ENCODE results near the gene DNAJC1.

Gene DNAJC1

DNA sequence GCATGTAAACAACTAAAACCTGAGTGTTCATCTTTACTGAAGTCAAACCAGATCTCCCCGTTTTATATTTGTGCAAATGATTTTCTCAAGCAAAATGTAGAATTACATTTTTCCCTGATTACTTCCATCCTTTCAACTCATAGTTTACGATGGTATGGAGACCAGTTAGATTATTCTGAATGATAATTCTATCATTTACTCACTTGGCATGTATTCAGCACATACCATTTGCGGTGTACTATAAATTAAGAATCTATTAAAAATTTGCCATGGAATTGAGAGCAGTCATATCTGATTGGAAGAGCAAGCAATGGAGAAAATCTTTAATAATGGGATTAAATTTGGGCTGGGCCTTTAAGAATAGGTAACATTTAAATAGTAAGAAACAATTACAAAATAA, 22.4 kb downstream of the DNAJC1 start:
- no peak overlapping the region for H3K27ac Mint-ChIP-seq
- no peak overlapping the region for H3K4me3 Mint-ChIP-seq
- no peaks in the 10 kb centered on the region for H3K27me3 Mint-ChIP-seq
- H3K36me3 Mint-ChIP-seq, result peaks cover under 1% of the 10 kb centered on the region
- H3K9me3 Mint-ChIP-seq, result no peaks in the 10 kb centered on the region
- H3K4me1 Mint-ChIP-seq, result peaks cover 31% of the 10 kb centered on the region

DNA sequence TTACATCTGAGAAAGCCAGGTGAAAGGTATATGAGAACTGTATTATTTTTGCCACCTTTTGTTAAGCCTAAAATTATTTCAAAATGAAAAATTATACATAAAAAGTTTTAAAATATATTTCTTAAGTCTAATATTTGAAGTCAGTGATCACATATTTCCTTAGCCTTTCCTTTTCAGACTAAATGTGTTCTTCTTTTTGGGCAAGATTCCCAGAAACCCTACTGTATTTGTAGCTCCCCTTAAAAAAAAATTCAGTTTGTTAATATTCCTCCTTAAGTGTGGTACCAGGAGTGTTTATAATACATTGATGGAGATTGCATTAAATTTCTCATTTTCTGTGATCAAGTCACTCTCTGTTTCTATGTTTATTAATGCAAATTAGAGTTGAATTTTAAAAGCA, 22.8 kb downstream of the DNAJC1 start:
- H3K9me3 Mint-ChIP-seq, result no peaks in the 10 kb centered on the region
- no peak overlapping the region for H3K27ac Mint-ChIP-seq
- no peak overlapping the region for H3K4me3 Mint-ChIP-seq
- H3K27me3 Mint-ChIP-seq, result no peaks in the 10 kb centered on the region
- H3K36me3 Mint-ChIP-seq, result no peaks in the 10 kb centered on the region
- peaks cover 33% of the 10 kb centered on the region for H3K4me1 Mint-ChIP-seq

- peaks cover 42% of the 10 kb centered on the region for H3K4me1 Mint-ChIP-seq
- no peaks in the 10 kb centered on the region for H3K27me3 Mint-ChIP-seq
- peaks cover 1% of the 10 kb centered on the region for H3K36me3 Mint-ChIP-seq
- no peaks in the 10 kb centered on the region for H3K9me3 Mint-ChIP-seq
- H3K4me3 Mint-ChIP-seq, result no peak overlapping the region
- H3K27ac Mint-ChIP-seq, result no peak overlapping the region
These were observed 25.2 kb downstream of the DNAJC1 start for GRCh38 chr10:21978191-21978862.

DNA sequence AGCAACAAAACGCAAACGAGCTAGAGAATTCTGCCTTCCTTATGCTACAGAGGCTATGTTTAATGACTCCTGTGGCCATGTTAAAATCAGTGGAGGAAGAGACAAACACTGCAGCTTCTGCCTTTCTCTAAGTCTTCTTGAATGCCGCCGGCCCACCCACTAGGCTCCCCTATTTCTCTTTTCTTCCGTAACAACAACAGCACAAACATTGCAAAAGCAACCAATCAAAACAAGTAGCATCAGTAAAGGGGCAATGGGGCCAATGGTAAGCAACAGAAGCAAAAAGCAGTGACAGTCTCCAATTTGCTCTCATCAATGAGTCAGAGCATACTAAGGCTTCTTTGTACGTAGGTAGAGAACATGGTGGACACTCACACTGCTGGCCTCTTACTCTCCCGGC, 26.8 kb downstream of the DNAJC1 start:
- H3K9me3 Mint-ChIP-seq, result no peaks in the 10 kb centered on the region
- peaks cover 46% of the 10 kb centered on the region for H3K4me1 Mint-ChIP-seq
- no peaks in the 10 kb centered on the region for H3K27me3 Mint-ChIP-seq
- H3K4me3 Mint-ChIP-seq, result no peak overlapping the region
- H3K36me3 Mint-ChIP-seq, result peaks cover 1% of the 10 kb centered on the region
- H3K27ac Mint-ChIP-seq, result no peak overlapping the region

GRCh38 chr10:21976280-21976679, 27.2 kb downstream of the DNAJC1 start:
- Mint-ChIP-seq H3K4me3 (no peak overlapping the region), H3K4me1 (peaks cover 46% of the 10 kb centered on the region), H3K36me3 (peaks cover 1% of the 10 kb centered on the region), H3K27ac (no peak overlapping the region), H3K27me3 (no peaks in the 10 kb centered on the region), H3K9me3 (no peaks in the 10 kb centered on the region)

DNA sequence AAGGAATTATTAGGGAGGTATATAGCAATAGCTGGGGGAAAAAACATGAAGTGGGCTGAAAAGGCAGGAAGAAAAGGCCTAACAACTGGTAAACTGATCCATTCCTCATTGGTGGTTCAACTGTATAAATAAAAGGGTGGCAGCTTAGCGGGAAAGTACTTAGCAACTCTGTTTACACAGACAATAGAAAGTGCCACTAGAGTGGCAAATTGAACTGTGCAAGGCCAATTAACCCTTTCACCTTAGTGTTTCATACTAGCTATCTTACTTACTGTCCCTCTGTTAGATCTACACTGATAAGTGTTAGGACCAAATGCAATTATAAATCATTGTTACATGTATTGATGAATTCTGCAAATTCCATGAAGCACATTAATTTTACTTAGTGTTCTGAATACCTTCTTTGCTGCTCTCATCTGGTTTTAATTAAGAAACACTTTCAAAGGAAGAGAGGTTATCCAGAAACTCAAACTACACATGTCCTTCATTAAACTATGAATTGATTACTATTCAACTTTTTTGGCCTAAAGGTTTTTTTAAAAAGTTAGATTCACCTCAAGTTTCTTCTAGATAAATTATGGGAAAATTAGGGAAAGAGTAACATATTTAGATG, 28.0 kb downstream of the DNAJC1 start:
- no peak overlapping the region for H3K4me3 Mint-ChIP-seq
- H3K36me3 Mint-ChIP-seq, result peaks cover 1% of the 10 kb centered on the region
- peaks cover 43% of the 10 kb centered on the region for H3K4me1 Mint-ChIP-seq
- H3K27ac Mint-ChIP-seq, result no peak overlapping the region
- H3K9me3 Mint-ChIP-seq, result no peaks in the 10 kb centered on the region
- no peaks in the 10 kb centered on the region for H3K27me3 Mint-ChIP-seq

DNA sequence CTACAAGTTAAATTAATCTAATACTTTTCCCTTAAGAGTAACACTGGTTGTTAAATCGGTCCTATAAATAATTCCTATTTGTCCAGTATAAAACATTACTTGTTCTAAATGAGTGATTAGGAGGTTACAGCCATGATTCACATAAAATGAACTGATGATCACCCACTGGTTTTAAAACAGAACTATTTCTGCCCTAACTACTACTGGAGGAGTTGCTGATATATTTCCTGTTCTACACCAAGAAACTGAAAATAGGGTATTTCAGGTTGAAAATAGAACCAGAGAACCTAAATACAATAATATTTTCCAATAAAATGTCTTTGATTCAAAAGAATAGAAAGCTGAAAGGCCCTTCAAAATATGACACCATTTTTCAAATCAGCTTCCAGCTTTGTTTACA, 30.9 kb downstream of the DNAJC1 start:
- H3K27me3 Mint-ChIP-seq, result no peaks in the 10 kb centered on the region
- peaks cover 36% of the 10 kb centered on the region for H3K4me1 Mint-ChIP-seq
- H3K36me3 Mint-ChIP-seq, result peaks cover 1% of the 10 kb centered on the region
- H3K4me3 Mint-ChIP-seq, result no peak overlapping the region
- no peak overlapping the region for H3K27ac Mint-ChIP-seq
- H3K9me3 Mint-ChIP-seq, result no peaks in the 10 kb centered on the region

DNA sequence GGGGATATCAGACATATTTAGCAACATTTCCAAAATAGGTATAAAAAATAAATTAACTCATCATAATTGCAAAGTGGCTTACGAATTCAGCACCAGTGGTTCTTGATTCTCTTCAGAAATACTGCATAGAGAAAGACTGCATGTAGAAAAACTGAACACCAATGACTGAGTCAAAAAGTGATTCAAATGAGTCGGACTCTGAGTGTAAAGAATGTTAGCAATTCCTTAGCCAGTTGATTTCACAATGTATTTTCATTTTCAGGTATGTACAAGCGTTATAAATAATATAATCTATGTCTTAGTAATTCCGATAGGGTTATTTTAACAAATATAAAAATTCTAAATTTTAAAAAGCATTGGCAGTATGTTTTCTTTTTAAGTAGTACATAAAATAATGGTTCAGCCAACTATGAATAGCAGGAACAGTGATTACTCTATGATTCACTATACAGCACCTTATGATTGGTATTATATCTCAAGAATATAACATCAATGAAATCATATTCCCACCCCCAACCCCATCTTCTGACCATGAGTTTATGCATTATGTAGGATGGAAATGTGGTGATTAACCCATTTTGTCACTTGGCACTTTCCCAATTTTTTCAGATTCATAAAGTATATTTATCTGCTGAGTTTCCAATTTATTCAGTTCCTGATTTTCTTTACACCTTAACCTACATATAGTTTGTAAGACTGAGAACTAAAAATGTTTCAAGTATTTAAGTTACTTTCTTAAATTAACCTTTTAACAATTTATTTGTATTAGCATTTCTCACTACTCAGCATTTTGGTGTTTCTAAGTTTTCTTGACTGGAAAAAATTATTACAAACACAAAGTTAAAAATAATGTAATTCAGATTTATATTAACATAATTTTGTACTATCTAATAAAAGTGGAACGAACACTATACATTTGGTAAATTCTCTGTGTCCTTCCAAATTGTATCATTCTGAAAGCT, 33.9 kb downstream of the DNAJC1 start:
- H3K36me3 Mint-ChIP-seq, result peaks cover 11% of the 10 kb centered on the region
- peaks cover 17% of the 10 kb centered on the region for H3K4me1 Mint-ChIP-seq
- peaks cover 12% of the 10 kb centered on the region for H3K9me3 Mint-ChIP-seq
- no peak overlapping the region for H3K4me3 Mint-ChIP-seq
- H3K27ac Mint-ChIP-seq, result no peak overlapping the region
- H3K27me3 Mint-ChIP-seq, result no peaks in the 10 kb centered on the region

DNA sequence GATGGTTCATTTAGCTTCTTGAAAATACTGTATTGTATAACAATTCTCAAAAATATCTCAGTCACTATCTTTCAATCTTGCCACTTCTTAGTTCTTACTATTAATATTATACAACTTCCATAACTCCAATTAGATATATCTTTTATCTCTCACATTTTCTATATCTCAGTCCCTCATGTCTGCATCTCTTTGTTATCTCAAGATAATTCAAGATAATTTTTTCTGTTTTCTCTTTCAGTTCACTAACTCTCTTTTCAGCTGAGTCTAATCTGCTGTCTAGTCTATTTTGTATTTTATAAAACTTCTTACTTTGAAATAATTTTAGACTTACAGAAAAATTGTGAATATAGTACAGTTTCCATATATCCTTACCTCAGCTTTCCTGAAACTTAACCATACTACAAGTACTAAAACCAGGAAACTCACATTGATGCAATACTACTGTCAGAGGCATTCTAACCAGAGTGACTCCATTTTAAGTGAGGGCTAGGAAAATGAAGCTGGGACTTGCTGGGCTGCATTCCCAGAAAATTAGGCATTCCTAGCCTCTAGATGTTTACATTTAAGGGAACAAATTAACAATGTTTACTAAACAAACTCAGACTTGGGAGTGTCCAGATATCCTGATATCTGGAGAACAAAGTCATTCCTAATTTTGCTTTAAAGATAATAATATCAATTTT, 38.4 kb downstream of the DNAJC1 start:
- Mint-ChIP-seq H3K4me3 (no peak overlapping the region), H3K9me3 (peaks cover 13% of the 10 kb centered on the region), H3K27ac (no peak overlapping the region), H3K4me1 (peaks cover 13% of the 10 kb centered on the region), H3K36me3 (peaks cover 11% of the 10 kb centered on the region), H3K27me3 (no peaks in the 10 kb centered on the region)

- Mint-ChIP-seq H3K4me1 (peaks cover 13% of the 10 kb centered on the region), H3K27ac (no peak overlapping the region), H3K36me3 (peaks cover 10% of the 10 kb centered on the region), H3K27me3 (no peaks in the 10 kb centered on the region), H3K4me3 (no peak overlapping the region), H3K9me3 (peaks cover 13% of the 10 kb centered on the region)
These were observed 41.2 kb downstream of the DNAJC1 start for GRCh38 chr10:21962358-21962757.

- Mint-ChIP-seq H3K4me1 (peaks cover 13% of the 10 kb centered on the region), H3K36me3 (peaks cover 9% of the 10 kb centered on the region), H3K27ac (no peak overlapping the region), H3K4me3 (no peak overlapping the region), H3K9me3 (peaks cover 13% of the 10 kb centered on the region), H3K27me3 (no peaks in the 10 kb centered on the region)
These were observed 41.7 kb downstream of the DNAJC1 start for GRCh38 chr10:21961847-21962246.

DNA sequence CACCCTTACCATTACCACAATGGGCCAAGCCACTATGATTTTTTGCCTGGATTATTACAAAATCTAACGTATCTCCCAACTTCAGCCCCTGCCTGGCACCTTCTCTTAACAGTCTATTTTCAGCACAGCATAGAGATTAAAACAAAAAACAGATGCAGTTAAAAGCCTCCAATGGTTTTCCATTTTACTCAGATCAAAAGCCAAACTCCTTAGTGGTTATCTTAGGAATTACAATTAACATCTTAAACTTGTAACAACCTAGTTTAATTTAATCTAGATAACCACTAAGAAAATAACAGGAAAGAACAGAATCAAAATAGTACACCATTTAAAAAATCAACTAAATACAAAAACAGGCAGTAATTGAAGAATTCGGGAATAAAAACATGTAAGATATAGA, 43.5 kb downstream of the DNAJC1 start:
- Mint-ChIP-seq H3K9me3 (peaks cover 5% of the 10 kb centered on the region), H3K4me1 (peaks cover 13% of the 10 kb centered on the region), H3K36me3 (peaks cover 3% of the 10 kb centered on the region), H3K27me3 (no peaks in the 10 kb centered on the region), H3K4me3 (no peak overlapping the region), H3K27ac (no peak overlapping the region)

GRCh38 chr10:21954690-21955089, 48.8 kb downstream of the DNAJC1 start:
- H3K9me3 Mint-ChIP-seq, result no peaks in the 10 kb centered on the region
- no peaks in the 10 kb centered on the region for H3K36me3 Mint-ChIP-seq
- H3K27ac Mint-ChIP-seq, result no peak overlapping the region
- H3K4me3 Mint-ChIP-seq, result no peak overlapping the region
- no peaks in the 10 kb centered on the region for H3K27me3 Mint-ChIP-seq
- peaks cover 10% of the 10 kb centered on the region for H3K4me1 Mint-ChIP-seq

- Mint-ChIP-seq H3K9me3 (no peaks in the 10 kb centered on the region), H3K4me3 (no peak overlapping the region), H3K36me3 (no peaks in the 10 kb centered on the region), H3K27me3 (no peaks in the 10 kb centered on the region), H3K27ac (no peak overlapping the region), H3K4me1 (peaks cover 10% of the 10 kb centered on the region)
These were observed 49.4 kb downstream of the DNAJC1 start for GRCh38 chr10:21954132-21954531.

DNA sequence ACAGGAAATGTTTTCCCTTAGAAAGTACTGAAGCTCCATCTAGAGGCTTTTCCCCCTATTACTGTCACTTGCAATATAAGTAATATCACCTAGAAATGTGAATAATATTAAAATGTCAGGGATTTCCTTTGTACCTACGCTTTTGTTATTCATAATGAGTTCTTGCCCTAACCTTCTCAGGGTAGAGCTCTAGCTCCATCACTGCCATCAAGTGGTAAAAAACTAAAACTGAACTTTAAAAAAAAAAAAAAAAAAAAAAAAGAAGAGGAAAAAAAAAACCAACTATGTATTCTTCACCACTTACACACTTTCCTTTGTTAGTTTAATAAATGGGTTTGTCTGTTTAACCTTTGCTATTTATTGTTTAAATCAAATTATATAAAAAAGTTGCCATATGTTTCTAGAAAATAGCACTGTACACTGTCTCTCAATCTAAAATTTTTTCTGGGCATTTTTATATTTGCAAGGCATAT, 49.9 kb downstream of the DNAJC1 start:
- no peaks in the 10 kb centered on the region for H3K36me3 Mint-ChIP-seq
- H3K9me3 Mint-ChIP-seq, result no peaks in the 10 kb centered on the region
- peaks cover 10% of the 10 kb centered on the region for H3K4me1 Mint-ChIP-seq
- no peak overlapping the region for H3K27ac Mint-ChIP-seq
- H3K4me3 Mint-ChIP-seq, result no peak overlapping the region
- no peaks in the 10 kb centered on the region for H3K27me3 Mint-ChIP-seq
